Measurements from ENCODE around the gene SEPTIN10. TPM values are rescaled to one million over a fixed set of nuclear protein-coding genes. Genes with fewer than 3 reads are reported as not detected.
"Not testable (repeated sequence)": the region's sequence is repeated elsewhere in the genome, so short reads cannot be mapped to it uniquely, and the experiment has no call there.

The SEPTIN10 gene
- total RNA-seq, 4 donors from 2014 or later: 81.7 to 134 (median 114) TPM

DNA sequence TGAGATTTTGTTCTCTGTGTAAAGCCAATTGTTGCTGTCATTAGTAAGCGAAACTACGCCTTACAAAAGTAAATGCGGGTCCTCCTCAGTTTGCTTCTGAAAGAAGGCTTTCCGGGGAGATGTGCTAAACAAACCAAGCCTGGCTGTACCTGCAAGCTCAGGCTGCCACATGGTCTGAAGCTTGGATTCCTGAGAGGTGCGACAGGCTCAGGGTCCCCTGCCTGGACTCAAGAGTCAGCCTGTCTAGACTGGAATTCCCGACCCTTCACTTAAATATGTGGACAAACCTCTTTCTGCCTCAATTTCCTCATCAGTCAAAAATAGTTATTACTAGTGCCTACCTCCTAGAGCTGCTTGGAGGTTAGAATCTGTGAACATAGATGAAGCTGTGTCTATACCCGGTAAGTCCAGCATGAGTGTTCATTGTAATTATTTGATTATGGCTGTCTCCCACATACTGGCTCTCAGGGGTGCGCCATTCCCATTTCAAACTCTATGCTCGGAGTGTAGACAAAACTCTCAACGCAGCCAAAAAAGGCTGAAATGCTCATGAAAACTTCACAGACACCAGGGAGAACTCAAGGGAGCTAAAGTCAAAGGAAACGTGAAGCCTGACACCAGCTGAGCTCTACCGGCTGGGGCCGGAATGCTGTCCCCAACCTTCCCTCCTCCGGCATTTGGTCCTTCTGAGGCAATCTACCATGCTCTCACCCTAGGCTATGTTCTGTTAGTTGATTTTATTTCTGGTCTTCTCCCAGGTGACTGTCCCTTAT, 31.8 kb upstream of the SEPTIN10 start:
- no peak overlapping the region for H3K4me3 ChIP-seq (ENCODE audit: low read depth, poor library complexity, severe bottlenecking)
- peak in 1 of 2 donors; percentile 34 for DNase-seq (ENCODE audit: low spot score in 2 of 2)
- intact Hi-C loops (cut with DNase I; ENCODE audit: low total_unique reads): no loop called here
- WGBS, 2 donors: 83 to 91% methylated on average over 14 of the region's 14 CpGs
- TF ChIP-seq POLR2A (IDR thresholded peaks at IDR 0.05): no peak
- TF ChIP-seq, protein P1, sequence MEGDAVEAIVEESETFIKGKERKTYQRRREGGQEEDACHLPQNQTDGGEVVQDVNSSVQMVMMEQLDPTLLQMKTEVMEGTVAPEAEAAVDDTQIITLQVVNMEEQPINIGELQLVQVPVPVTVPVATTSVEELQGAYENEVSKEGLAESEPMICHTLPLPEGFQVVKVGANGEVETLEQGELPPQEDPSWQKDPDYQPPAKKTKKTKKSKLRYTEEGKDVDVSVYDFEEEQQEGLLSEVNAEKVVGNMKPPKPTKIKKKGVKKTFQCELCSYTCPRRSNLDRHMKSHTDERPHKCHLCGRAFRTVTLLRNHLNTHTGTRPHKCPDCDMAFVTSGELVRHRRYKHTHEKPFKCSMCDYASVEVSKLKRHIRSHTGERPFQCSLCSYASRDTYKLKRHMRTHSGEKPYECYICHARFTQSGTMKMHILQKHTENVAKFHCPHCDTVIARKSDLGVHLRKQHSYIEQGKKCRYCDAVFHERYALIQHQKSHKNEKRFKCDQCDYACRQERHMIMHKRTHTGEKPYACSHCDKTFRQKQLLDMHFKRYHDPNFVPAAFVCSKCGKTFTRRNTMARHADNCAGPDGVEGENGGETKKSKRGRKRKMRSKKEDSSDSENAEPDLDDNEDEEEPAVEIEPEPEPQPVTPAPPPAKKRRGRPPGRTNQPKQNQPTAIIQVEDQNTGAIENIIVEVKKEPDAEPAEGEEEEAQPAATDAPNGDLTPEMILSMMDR (IDR thresholded peaks at IDR 0.05): no peak

DNA sequence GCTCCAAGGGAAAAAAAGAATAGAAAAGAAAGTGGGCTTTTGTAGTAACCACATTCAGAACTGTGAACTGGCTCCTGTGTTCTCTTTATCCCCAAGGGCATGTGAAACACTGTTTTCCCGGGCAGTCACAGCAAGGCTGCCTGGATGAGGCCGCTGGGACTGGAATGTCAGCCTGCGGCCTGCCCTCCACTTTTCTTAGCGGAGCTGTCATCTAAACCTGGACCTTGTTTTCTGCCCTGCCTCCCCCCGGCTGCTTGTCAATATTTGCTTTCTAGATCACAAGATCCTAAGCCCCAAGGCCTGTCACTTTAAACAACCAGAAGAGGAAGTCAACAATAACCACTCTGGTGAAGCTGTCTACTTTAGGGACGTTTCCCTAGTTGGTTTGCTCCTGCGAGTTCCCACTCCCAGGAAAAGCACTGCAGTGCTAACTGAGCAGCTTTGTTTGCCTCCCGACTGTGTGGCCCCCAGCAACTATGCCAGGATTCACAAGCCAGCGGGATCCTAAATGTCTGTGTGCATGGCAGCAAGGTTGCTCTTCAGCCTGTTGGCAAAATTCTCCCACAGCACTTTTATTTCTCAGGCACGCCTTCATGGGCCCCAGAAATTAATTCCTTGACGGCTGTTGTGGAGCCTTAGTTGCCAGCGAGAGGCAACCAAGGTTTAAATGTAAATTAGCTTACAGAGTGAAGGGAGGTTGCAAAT, 31.0 kb upstream of the SEPTIN10 start:
- WGBS, 2 donors: 23 to 24% methylated on average over 12 of the region's 12 CpGs
- intact Hi-C loops (cut with DNase I; ENCODE audit: low total_unique reads): no loop called here
- DNase-seq (ENCODE audit: low spot score in 2 of 2): peak; percentile 32 to 86
- no peak overlapping the region for H3K4me3 ChIP-seq (ENCODE audit: low read depth, poor library complexity, severe bottlenecking)
- no peak for TF ChIP-seq POLR2A (IDR thresholded peaks at IDR 0.05)
- TF ChIP-seq, protein P1 (IDR thresholded peaks at IDR 0.05): peak in 1 of 3 donors; percentile 41

DNA sequence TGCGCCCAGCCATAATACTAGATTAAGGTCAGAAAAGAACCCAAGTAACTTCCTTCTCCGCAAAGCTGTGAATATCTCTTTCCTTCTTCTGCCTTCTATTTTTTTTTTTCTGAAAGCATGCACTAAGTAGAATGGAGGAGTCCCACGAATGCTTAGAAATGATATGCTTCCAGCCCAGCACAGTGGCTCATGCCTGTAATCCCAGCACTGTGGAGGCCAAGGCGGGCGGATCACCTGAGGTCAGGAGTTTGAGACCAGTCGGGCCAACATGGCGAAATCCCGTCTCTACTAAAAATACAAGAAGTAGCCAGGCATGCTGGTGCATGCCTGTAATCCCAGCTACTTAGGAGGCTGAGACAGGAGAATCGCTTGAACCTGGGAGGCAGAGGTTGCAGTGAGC, 26.2 kb upstream of the SEPTIN10 start:
- intact Hi-C loops (cut with DNase I; ENCODE audit: low total_unique reads); H3K4me3 ChIP-seq (ENCODE audit: low read depth, poor library complexity, severe bottlenecking): not testable (repeated sequence)
- DNase-seq (ENCODE audit: low spot score in 2 of 2): peak in 1 of 2 donors; percentile 20
- 90 to 93% methylated on average over 9 of the region's 9 CpGs for WGBS, 2 donors

DNA sequence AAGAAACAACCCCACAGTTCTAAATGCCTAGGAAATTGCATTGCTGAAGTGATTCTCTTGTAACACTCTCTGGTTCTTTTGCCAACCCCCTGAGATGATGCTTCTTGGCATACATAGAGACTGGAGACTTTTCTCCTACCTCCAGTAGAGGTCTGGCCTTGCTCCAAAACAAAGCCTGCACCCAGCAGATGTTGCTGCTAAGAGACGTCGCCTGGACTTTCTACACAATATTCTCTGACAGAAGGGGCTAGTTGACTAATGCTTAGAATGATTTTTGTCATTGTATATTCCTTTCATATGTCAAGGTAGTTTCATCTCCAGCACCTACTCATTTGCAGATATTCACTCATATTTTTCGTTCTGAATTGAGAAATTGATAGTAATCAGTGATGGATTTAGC, 25.0 kb upstream of the SEPTIN10 start:
- WGBS, 2 donors: 58 to 64% methylated on average over 3 of the region's 3 CpGs
- TF ChIP-seq, protein P1 (IDR thresholded peaks at IDR 0.05): no peak
- TF ChIP-seq POLR2A (IDR thresholded peaks at IDR 0.05): no peak
- peak in 1 of 2 donors; percentile 14 for DNase-seq (ENCODE audit: low spot score in 2 of 2)
- no peak overlapping the region for H3K4me3 ChIP-seq (ENCODE audit: low read depth, poor library complexity, severe bottlenecking)
- intact Hi-C loops (cut with DNase I; ENCODE audit: low total_unique reads): no loop called here

DNA sequence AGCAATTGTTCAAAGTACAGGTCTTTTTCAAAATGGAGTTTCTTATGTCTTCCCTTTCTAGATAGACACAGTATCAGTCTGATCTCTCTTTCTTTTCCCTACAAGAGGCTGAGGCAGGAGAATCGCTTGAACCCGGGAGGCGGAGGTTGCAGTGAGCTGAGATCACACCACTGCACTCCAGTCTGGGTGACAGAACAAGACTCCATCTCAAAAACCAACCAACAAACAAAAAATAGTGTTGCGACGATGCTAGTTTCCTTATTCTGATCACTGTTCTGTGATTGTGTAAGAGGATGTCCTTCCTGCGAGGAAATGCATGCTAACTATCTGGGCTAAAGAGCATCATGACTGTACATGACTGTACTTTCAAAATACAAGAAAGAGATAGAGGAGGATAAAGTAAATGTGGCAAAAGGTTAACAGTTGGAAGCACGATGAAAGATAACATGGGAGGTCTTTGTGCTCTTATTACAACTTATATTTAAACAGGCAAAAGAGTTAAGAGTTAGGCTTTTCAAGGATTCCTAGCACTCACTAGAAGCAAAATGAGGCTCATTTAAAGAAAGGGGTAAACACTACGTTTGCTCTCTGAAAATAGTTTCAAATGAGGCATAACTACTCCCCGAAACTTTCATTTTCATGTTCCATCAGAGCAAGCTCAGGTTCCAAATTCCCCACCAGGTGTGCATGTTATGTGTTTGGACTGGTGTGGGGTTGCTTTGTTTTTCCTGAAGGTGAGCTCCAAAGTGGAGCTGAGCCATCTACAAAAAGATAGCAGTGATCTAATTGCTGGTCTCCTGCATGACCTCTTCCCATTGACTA, 24.2 kb upstream of the SEPTIN10 start:
- no peak overlapping the region for H3K4me3 ChIP-seq (ENCODE audit: low read depth, poor library complexity, severe bottlenecking)
- WGBS, 2 donors: 55 to 56% methylated on average over 9 of the region's 9 CpGs
- peak in 1 of 2 donors; percentile 37 for DNase-seq (ENCODE audit: low spot score in 2 of 2)
- no peak for TF ChIP-seq POLR2A (IDR thresholded peaks at IDR 0.05)
- TF ChIP-seq, protein P1 (IDR thresholded peaks at IDR 0.05): no peak
- intact Hi-C loops (cut with DNase I; ENCODE audit: low total_unique reads): no loop called here

- intact Hi-C loops (cut with DNase I; ENCODE audit: low total_unique reads): no loop called here
- no peak for TF ChIP-seq POLR2A (IDR thresholded peaks at IDR 0.05)
- TF ChIP-seq, protein P1 (IDR thresholded peaks at IDR 0.05): no peak
- 45 to 50% methylated on average over 1 of the region's 1 CpG for WGBS, 2 donors
- peak in 1 of 2 donors; percentile 37 for DNase-seq (ENCODE audit: low spot score in 2 of 2)
- H3K4me3 ChIP-seq (ENCODE audit: low read depth, poor library complexity, severe bottlenecking): no peak overlapping the region
These were observed 22.6 kb upstream of the SEPTIN10 start for GRCh38 chr2:109636317-109636716.
